NCI-H748 (cell line): ENCODE measurements around the gene FCHSD2.

ENCODE experiments used
- DNase-seq: peaks from one replicate; lab custom pipeline; 2025; ENCODE audit not compliant: unreplicated experiment; lab: John Stamatoyannopoulos, UW

Gene FCHSD2

GRCh38 chr11:72975778-72976521, 166.2 kb downstream of the FCHSD2 start:
- DNase-seq = no peak

GRCh38 chr11:72974487-72975205, 167.5 kb downstream of the FCHSD2 start:
- DNase-seq = no peak

DNA sequence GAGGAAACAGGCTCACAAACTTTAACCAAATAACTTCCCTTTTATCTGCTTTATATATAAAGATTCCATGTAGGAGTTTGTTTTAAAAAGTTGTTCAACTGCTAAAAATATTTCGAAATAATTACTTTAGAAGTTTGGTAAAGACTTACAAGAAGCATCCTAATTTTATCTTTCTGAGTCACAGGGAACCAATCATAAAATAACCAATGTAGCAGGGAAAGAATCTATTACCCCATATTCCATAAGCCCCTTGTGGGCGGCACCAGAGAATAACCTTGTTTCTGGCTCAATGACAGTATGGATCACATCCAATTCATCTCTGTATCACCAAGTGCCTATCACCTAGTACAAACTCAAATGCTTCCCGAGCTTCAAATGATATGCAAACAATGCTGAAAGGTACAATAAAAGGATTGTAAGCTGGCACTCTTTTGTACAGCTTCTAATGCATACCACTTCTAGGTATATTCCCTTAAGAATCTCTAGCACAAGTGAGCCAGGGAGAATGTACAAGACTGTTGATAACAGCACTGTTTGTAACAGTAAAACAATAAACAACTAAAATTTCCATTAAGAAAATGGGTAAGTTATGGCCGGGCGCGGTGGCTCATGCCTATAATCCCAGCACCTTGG, 169.5 kb downstream of the FCHSD2 start:
- no peak for DNase-seq

GRCh38 chr11:72971192-72971967, 170.7 kb downstream of the FCHSD2 start:
- DNase-seq = no peak

GRCh38 chr11:72970557-72971118, 171.5 kb downstream of the FCHSD2 start:
- no peak for DNase-seq

- no peak for DNase-seq
Measured at GRCh38 chr11:72969894-72970335, 172.2 kb downstream of the FCHSD2 start.

DNA sequence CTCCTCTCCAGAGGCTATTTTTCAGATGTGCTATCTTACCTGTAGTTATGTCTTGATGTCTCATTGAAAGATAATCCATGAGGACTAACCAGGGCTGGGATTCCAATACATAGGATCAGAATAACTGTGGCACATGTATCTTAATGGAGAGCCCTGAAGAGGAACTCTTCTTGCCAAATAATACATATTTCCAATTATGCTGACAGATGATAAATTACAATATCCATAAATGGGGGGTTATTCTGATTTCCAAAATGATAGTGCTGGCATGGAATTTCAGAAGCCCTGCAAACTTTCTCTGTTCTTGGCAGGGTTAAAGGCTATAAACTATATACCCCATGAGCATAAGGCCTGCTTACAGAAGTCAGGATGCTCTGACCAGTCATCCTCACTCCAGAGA, 173.7 kb downstream of the FCHSD2 start:
- DNase-seq = no peak

- DNase-seq = no peak
Measured at GRCh38 chr11:72965672-72966071, 176.4 kb downstream of the FCHSD2 start.

DNA sequence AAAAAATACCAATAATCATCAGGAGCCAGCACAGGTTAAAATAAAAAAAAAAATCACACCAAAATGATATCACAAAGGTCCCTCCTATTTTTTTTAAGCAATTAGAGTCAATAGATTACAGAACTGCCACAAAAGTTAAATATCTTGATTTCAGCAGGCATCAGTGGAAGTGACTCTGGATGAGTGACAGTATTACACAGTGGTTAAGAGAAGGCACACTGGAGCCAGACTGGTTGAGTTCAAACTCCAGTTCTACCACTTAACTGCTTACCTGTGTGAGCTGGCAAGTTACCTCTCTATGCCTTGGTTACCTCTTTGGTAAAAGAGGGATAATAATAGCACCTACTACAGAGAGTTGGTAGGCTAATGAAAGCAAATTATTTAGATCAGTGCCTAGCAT, 179.4 kb downstream of the FCHSD2 start:
- DNase-seq = no peak

GRCh38 chr11:72962084-72962483, 180.0 kb downstream of the FCHSD2 start:
- DNase-seq = no peak

GRCh38 chr11:72959998-72960731, 182.0 kb downstream of the FCHSD2 start:
- DNase-seq = no peak

DNA sequence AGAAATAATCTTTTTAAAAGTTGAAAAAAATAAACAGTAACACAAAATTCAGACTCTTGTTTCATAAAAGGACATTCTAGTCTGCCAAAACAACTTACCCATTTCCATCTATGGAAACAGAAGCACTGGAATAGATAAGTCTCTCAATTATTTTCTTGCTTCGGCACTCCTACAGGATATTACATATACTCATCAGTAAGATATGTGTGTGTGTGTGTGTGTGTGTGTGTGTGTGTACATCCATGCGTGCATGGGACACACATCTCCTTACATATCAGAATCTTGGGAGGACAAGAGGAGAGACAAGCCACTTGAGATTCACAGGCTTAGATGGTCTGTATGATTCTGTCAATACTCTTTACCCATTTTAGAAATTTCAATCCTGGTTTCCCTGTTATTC, 183.3 kb downstream of the FCHSD2 start:
- DNase-seq = no peak

- DNase-seq = no peak
Measured at GRCh38 chr11:72955466-72955865, 186.7 kb downstream of the FCHSD2 start.

GRCh38 chr11:72954860-72955259, 187.3 kb downstream of the FCHSD2 start:
- no peak for DNase-seq

- no peak for DNase-seq
Measured at GRCh38 chr11:72953637-72954036, 188.5 kb downstream of the FCHSD2 start.

DNA sequence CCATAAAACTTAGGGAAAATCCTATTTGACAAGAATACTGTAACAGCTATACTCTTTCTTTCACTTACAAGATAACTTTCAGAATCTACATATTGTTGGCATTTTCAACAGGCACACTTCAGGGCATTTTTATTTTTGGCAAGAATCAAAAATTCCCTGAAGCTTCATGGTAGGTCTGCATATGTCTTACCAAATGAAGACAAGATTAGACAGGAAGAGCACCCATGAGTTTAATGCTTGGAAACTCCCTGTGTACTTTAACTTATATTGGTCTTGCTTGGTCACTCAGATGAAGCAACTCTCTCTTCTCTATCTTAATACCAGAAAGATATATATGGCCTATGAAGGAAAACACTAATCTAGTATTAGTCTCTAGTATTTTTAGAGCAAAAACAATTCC, 190.2 kb downstream of the FCHSD2 start:
- DNase-seq = no peak

GRCh38 chr11:72951193-72951592, 190.9 kb downstream of the FCHSD2 start:
- DNase-seq = no peak

DNA sequence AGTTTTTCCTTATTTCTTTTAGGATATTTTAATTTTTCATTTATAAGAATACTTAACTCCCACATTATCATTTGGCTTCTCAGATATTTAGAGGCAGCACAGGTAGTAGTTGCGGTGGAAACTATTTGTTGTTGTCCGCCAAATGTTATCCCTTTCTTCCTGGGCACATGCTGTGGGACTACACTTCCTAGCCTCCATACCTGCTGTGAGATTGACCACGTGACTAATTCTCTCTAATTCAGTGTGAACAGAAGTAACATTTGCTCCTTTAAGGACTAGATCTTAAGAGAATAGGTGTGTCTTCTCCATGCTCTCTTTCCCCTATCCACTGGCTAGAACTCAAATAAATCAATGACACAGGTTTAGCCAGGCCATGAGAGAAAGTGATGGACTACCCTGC, 191.4 kb downstream of the FCHSD2 start:
- no peak for DNase-seq

- DNase-seq = no peak
Measured at GRCh38 chr11:72947229-72947628, 194.9 kb downstream of the FCHSD2 start.

- no peak for DNase-seq
Measured at GRCh38 chr11:72943664-72944063, 198.5 kb downstream of the FCHSD2 start.
